Progenitor cell of endocrine pancreas (in vitro differentiated cells): Measurements from ENCODE around the gene ANKS1B. TPM values are rescaled to one million over a fixed set of nuclear protein-coding genes. Genes with fewer than 3 reads are reported as not detected.

Experiments
- DNase-seq: peaks from one replicate; pipeline ENCODE4 v3.0.0; 2021; ENCODE audit warnings: low spot score; ENCODE audit not compliant: unreplicated experiment
- H3K27ac Mint-ChIP-seq: 2 replicates; pipeline ENCODE4 v1.8.0; 2021; ENCODE audit warnings: mild to moderate bottlenecking, moderate library complexity, mixed read lengths
- H3K27me3 Mint-ChIP-seq: 2 replicates; pipeline ENCODE4 v1.8.0; 2021; ENCODE audit warnings: mixed read lengths
- H3K36me3 Mint-ChIP-seq: 2 replicates; pipeline ENCODE4 v1.8.0; 2022; ENCODE audit warnings: mixed read lengths; ENCODE audit not compliant: insufficient read depth
- H3K4me1 Mint-ChIP-seq: 2 replicates; pipeline ENCODE4 v1.8.0; 2021; ENCODE audit warnings: low read depth, mixed read lengths
- H3K4me3 Mint-ChIP-seq: 2 replicates; pipeline ENCODE4 v1.8.0; 2021; ENCODE audit warnings: low read depth, mild to moderate bottlenecking, moderate library complexity, mixed read lengths
- H3K9me3 Mint-ChIP-seq: 2 replicates; pipeline ENCODE4 v1.8.0; 2021; ENCODE audit warnings: low read depth, mixed read lengths
- CTCF ChIP-seq: fragments of 200-600 bp; sonication (generic); IDR thresholded peaks from one replicate; pipeline ENCODE4 v1.5.0; 2021; ENCODE audit warnings: antibody characterized with exemption, mild to moderate bottlenecking; ENCODE audit not compliant: unreplicated experiment
- total RNA-seq: library from RNA; stranded (reverse); gene quantifications from 2 replicates; pipeline ENCODE4 v1.2.1, GENCODE V29; 2021

The ANKS1B gene
- total RNA-seq, 1 donor from 2014 or later, result 10.1 TPM

GRCh38 chr12:99768758-99769157 lies 216.0 kb downstream of the ANKS1B start:
- Mint-ChIP-seq H3K4me3 (no peak overlapping the region), H3K27ac (no peak overlapping the region), H3K9me3 (peaks cover under 1% of the 10 kb centered on the region), H3K36me3 (no peaks in the 10 kb centered on the region), H3K4me1 (peaks cover 3% of the 10 kb centered on the region), H3K27me3 (no peaks in the 10 kb centered on the region)
- no peak for TF ChIP-seq CTCF
- no peak for DNase-seq

GRCh38 chr12:99767809-99768208 lies 216.9 kb downstream of the ANKS1B start:
- peak; percentile 65 for TF ChIP-seq CTCF
- Mint-ChIP-seq H3K36me3 (no peaks in the 10 kb centered on the region), H3K27me3 (no peaks in the 10 kb centered on the region), H3K4me1 (peaks cover 3% of the 10 kb centered on the region), H3K9me3 (peaks cover 3% of the 10 kb centered on the region), H3K4me3 (no peak overlapping the region), H3K27ac (no peak overlapping the region)
- DNase-seq, result no peak

- no peak for TF ChIP-seq CTCF
- Mint-ChIP-seq H3K4me3 (no peak overlapping the region), H3K27me3 (no peaks in the 10 kb centered on the region), H3K9me3 (peaks cover 3% of the 10 kb centered on the region), H3K36me3 (no peaks in the 10 kb centered on the region), H3K27ac (no peak overlapping the region), H3K4me1 (peaks cover 3% of the 10 kb centered on the region)
- no peak for DNase-seq
Measured at GRCh38 chr12:99766408-99766807, 218.3 kb downstream of the ANKS1B start.

- no peaks in the 10 kb centered on the region for H3K27me3 Mint-ChIP-seq
- H3K36me3 Mint-ChIP-seq, result no peaks in the 10 kb centered on the region
- DNase-seq, result no peak
- TF ChIP-seq CTCF, result no peak
- no peak overlapping the region for H3K4me3 Mint-ChIP-seq
- peaks cover 3% of the 10 kb centered on the region for H3K9me3 Mint-ChIP-seq
- no peak overlapping the region for H3K27ac Mint-ChIP-seq
- H3K4me1 Mint-ChIP-seq, result peaks cover 3% of the 10 kb centered on the region
Measured at GRCh38 chr12:99765469-99766114, 219.1 kb downstream of the ANKS1B start.

GRCh38 chr12:99759444-99759843 lies 225.3 kb downstream of the ANKS1B start:
- H3K4me3 Mint-ChIP-seq, result no peak overlapping the region
- DNase-seq, result no peak
- peaks cover 7% of the 10 kb centered on the region for H3K9me3 Mint-ChIP-seq
- H3K27ac Mint-ChIP-seq, result no peak overlapping the region
- no peaks in the 10 kb centered on the region for H3K36me3 Mint-ChIP-seq
- TF ChIP-seq CTCF, result no peak
- no peaks in the 10 kb centered on the region for H3K27me3 Mint-ChIP-seq
- H3K4me1 Mint-ChIP-seq, result peaks cover 3% of the 10 kb centered on the region
